ENCODE results near the gene SPHK2. TPM values are rescaled to one million over a fixed set of nuclear protein-coding genes. Genes with fewer than 3 reads are reported as not detected.
"Not testable (repeated sequence)": the region's sequence is repeated elsewhere in the genome, so short reads cannot be mapped to it uniquely, and the experiment has no call there.

Gene SPHK2
- total RNA-seq, 1 donor from 2014 or later, result 137 TPM

- Mint-ChIP-seq H3K27me3 (peaks cover 27% of the 10 kb centered on the region), H3K9me3 (ENCODE audit: low read depth) (no peaks in the 10 kb centered on the region), H3K4me1 (ENCODE audit: low read depth) (peaks cover 6% of the 10 kb centered on the region), H3K27ac (no peak overlapping the region), H3K36me3 (ENCODE audit: insufficient read depth) (no peaks in the 10 kb centered on the region), H3K4me3 (ENCODE audit: low read depth) (no peak overlapping the region)
- TF ChIP-seq CTCF (IDR thresholded peaks at IDR 0.05; ENCODE audit: unreplicated experiment), result peak; percentile 85
- peak; percentile 70 for DNase-seq (ENCODE audit: low spot score, unreplicated experiment)
Measured at GRCh38 chr19:48674921-48675824, 55.9 kb downstream of the SPHK2 start.

GRCh38 chr19:48676487-48676886 lies 57.2 kb downstream of the SPHK2 start:
- no peaks in the 10 kb centered on the region for H3K9me3 Mint-ChIP-seq (ENCODE audit: low read depth)
- H3K36me3 Mint-ChIP-seq (ENCODE audit: insufficient read depth), result no peaks in the 10 kb centered on the region
- H3K27ac Mint-ChIP-seq, result no peak overlapping the region
- DNase-seq (ENCODE audit: low spot score, unreplicated experiment), result no peak
- peaks cover 3% of the 10 kb centered on the region for H3K4me1 Mint-ChIP-seq (ENCODE audit: low read depth)
- peaks cover 27% of the 10 kb centered on the region for H3K27me3 Mint-ChIP-seq
- H3K4me3 Mint-ChIP-seq (ENCODE audit: low read depth), result no peak overlapping the region
- no peak for TF ChIP-seq CTCF (IDR thresholded peaks at IDR 0.05; ENCODE audit: unreplicated experiment)

- Mint-ChIP-seq H3K9me3 (ENCODE audit: low read depth) (no peaks in the 10 kb centered on the region), H3K36me3 (ENCODE audit: insufficient read depth) (no peaks in the 10 kb centered on the region), H3K27ac (no peak overlapping the region), H3K4me1 (ENCODE audit: low read depth) (peaks cover 3% of the 10 kb centered on the region), H3K4me3 (ENCODE audit: low read depth) (no peak overlapping the region), H3K27me3 (peaks cover 27% of the 10 kb centered on the region)
- DNase-seq (ENCODE audit: low spot score, unreplicated experiment), result no peak
- TF ChIP-seq CTCF (IDR thresholded peaks at IDR 0.05; ENCODE audit: unreplicated experiment), result no peak
Measured at GRCh38 chr19:48676887-48677286, 57.6 kb downstream of the SPHK2 start.

GRCh38 chr19:48678201-48678600 lies 58.9 kb downstream of the SPHK2 start:
- TF ChIP-seq CTCF (IDR thresholded peaks at IDR 0.05; ENCODE audit: unreplicated experiment), result no peak
- H3K4me1 Mint-ChIP-seq (ENCODE audit: low read depth), result peaks cover 3% of the 10 kb centered on the region
- no peak for DNase-seq (ENCODE audit: low spot score, unreplicated experiment)
- no peak overlapping the region for H3K27ac Mint-ChIP-seq
- no peak overlapping the region for H3K4me3 Mint-ChIP-seq (ENCODE audit: low read depth)
- H3K27me3 Mint-ChIP-seq, result peaks cover 24% of the 10 kb centered on the region
- H3K9me3 Mint-ChIP-seq (ENCODE audit: low read depth), result no peaks in the 10 kb centered on the region
- H3K36me3 Mint-ChIP-seq (ENCODE audit: insufficient read depth), result no peaks in the 10 kb centered on the region

- H3K4me3 Mint-ChIP-seq (ENCODE audit: low read depth); H3K27me3 Mint-ChIP-seq; H3K4me1 Mint-ChIP-seq (ENCODE audit: low read depth); DNase-seq (ENCODE audit: low spot score, unreplicated experiment); H3K36me3 Mint-ChIP-seq (ENCODE audit: insufficient read depth); H3K9me3 Mint-ChIP-seq (ENCODE audit: low read depth); H3K27ac Mint-ChIP-seq: not testable (repeated sequence)
Measured at GRCh38 chr19:48680006-48680405, 60.7 kb downstream of the SPHK2 start.

Other genes starting within 250 kb of the SPHK2 start
- 207 and 213 TPM in 2 replicates for gene KDELR1, start 228.0 kb upstream of the SPHK2 start, total RNA-seq
- gene GRIN2D, start 225.8 kb upstream of the SPHK2 start, total RNA-seq, result 0.22 and 0.34 TPM in 2 replicates
- 35.7 and 35.9 TPM in 2 replicates for gene GRWD1, start 173.5 kb upstream of the SPHK2 start, total RNA-seq
- gene KCNJ14, start 163.9 kb upstream of the SPHK2 start, total RNA-seq, result 2.0 TPM in 2 replicates
- 248 TPM in 2 replicates for gene CYTH2, start 150.1 kb upstream of the SPHK2 start, total RNA-seq
- 11.4 and 12.7 TPM in 2 replicates for gene LMTK3, start 107.7 kb upstream of the SPHK2 start, total RNA-seq
- gene SULT2B1, start 67.3 kb upstream of the SPHK2 start, total RNA-seq, result not detected in 2 replicates
- not detected in 2 replicates for gene SPACA4, start 12.8 kb upstream of the SPHK2 start, total RNA-seq
- 3.8 and 4.3 TPM in 2 replicates for gene FAM83E, start 4.4 kb upstream of the SPHK2 start, total RNA-seq
- gene RPL18, start 328 bp upstream of the SPHK2 start, total RNA-seq, result 1,379 and 1,392 TPM in 2 replicates
- gene DBP, start 17.9 kb downstream of the SPHK2 start, total RNA-seq, result 5.1 and 5.3 TPM in 2 replicates
- 8.9 and 9.6 TPM in 2 replicates for gene CA11, start 26.7 kb downstream of the SPHK2 start, total RNA-seq
- 0.91 and 1.0 TPM in 2 replicates for gene NTN5, start 53.5 kb downstream of the SPHK2 start, total RNA-seq
- gene FUT2, start 76.5 kb downstream of the SPHK2 start, total RNA-seq, result 1.4 and 2.4 TPM in 2 replicates
- 2.0 and 2.1 TPM in 2 replicates for gene MAMSTR, start 100.2 kb downstream of the SPHK2 start, total RNA-seq
- 1.9 and 2.4 TPM in 2 replicates for gene RASIP1, start 121.1 kb downstream of the SPHK2 start, total RNA-seq
- gene IZUMO1, start 127.4 kb downstream of the SPHK2 start, total RNA-seq, result 0.55 and 1.0 TPM in 2 replicates
- gene FUT1, start 133.1 kb downstream of the SPHK2 start, total RNA-seq, result 5.4 and 6.9 TPM in 2 replicates
- not detected in 2 replicates for gene FGF21, start 136.0 kb downstream of the SPHK2 start, total RNA-seq
- gene BCAT2, start 191.5 kb downstream of the SPHK2 start, total RNA-seq, result 61.0 and 70.0 TPM in 2 replicates
- 20.5 and 22.1 TPM in 2 replicates for gene HSD17B14, start 217.0 kb downstream of the SPHK2 start, total RNA-seq
- gene PLEKHA4, start 249.1 kb downstream of the SPHK2 start, total RNA-seq, result 8.5 and 11.7 TPM in 2 replicates